AG04450 (cell line): Measurements from ENCODE around the gene TRAF4. TPM values are rescaled to one million over a fixed set of nuclear protein-coding genes. Genes with fewer than 3 reads are reported as not detected.
"Not testable (repeated sequence)": the region's sequence is repeated elsewhere in the genome, so short reads cannot be mapped to it uniquely, and the experiment has no call there.

Experiments used
- CTCF ChIA-PET: fragments of 300-600, 350-600 bp; formaldehyde crosslinking; extraction: SDS; loops from one replicate; lab custom pipeline; 2022; ENCODE audit warnings: antibody characterized with exemption, inconsistent platforms; lab: Charles Lee
- POLR2A ChIA-PET: fragments of 350-600 bp; formaldehyde crosslinking; extraction: SDS; loops from one replicate; lab custom pipeline; 2021; ENCODE audit warnings: antibody characterized with exemption, inconsistent platforms; lab: Yijun Ruan, JAX
- DNase-seq: peaks from one replicate; pipeline ENCODE4 v3.0.0-alpha.2; 2011; ENCODE audit warnings: low read depth, low spot score
- H3K27ac ChIP-seq: one replicate; pipeline ENCODE4 v1.5.1; 2012; ENCODE audit warnings: low read depth, low read length, control low read depth
- H3K27me3 ChIP-seq: one replicate; pipeline ENCODE4 v1.6.0; 2012; ENCODE audit warnings: low read length; ENCODE audit not compliant: control insufficient read depth, insufficient read depth
- H3K4me3 ChIP-seq: 2 replicates; pipeline ENCODE4 v1.5.1; 2011; ENCODE audit warnings: mild to moderate bottlenecking, low read depth, low read length, control low read depth
- H3K9me3 ChIP-seq: 2 replicates; pipeline ENCODE4 v1.5.1; 2012; ENCODE audit warnings: low read length; ENCODE audit not compliant: control insufficient read depth, insufficient read depth
- polyA plus RNA-seq: library from polyadenylated mRNA; depleted of rRNA; stranded (reverse); fragments of >200 nt; gene quantifications from 2 replicates; pipeline ENCODE4 v1.2.3, GENCODE V29; 2011
- TF ChIP-seq, protein P1 (sequence below): IDR thresholded peaks from 2 replicates; pipeline ENCODE4 v1.5.1; 2011; ENCODE audit warnings: low read depth, low read length, control low read depth, inconsistent platforms

Gene TRAF4
- polyA plus RNA-seq, 1 experiment = 26.1 TPM

DNA sequence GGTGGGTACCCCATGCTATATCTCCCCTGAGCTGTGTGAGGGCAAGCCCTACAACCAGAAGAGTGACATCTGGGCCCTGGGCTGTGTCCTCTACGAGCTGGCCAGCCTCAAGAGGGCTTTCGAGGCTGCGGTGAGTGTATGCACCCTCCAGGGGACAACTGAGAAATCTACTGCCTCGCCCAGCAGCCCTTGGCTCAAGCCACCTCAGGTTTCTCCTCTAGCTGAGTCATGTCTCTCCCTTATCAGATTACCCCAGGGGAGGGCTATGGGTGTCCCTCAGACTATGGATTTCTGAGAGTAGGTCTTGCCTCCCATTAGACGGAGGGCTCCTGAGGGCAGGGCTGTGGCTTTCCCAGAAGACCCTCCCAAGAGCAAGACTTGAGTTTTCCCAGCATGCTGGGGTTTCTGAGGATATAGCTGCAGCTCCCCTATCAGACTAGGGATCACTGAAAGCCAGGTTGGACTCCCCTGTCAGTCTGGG is 8.5 kb upstream of the TRAF4 start:
- ChIA-PET POLR2A (interaction anchor here (1.0 to 1.1 kb wide), 2 partner anchors 10 to 16 kb away, joined by 3 read pairs; partner anchors contain the start of gene RPL23A), CTCF (interaction anchor here (1.0 kb wide), 1 partner anchor 15 kb away, joined by 3 read pairs; no protein-coding TSS in a partner anchor)
- no peak overlapping the region for H3K27ac ChIP-seq
- TF ChIP-seq, protein P1, sequence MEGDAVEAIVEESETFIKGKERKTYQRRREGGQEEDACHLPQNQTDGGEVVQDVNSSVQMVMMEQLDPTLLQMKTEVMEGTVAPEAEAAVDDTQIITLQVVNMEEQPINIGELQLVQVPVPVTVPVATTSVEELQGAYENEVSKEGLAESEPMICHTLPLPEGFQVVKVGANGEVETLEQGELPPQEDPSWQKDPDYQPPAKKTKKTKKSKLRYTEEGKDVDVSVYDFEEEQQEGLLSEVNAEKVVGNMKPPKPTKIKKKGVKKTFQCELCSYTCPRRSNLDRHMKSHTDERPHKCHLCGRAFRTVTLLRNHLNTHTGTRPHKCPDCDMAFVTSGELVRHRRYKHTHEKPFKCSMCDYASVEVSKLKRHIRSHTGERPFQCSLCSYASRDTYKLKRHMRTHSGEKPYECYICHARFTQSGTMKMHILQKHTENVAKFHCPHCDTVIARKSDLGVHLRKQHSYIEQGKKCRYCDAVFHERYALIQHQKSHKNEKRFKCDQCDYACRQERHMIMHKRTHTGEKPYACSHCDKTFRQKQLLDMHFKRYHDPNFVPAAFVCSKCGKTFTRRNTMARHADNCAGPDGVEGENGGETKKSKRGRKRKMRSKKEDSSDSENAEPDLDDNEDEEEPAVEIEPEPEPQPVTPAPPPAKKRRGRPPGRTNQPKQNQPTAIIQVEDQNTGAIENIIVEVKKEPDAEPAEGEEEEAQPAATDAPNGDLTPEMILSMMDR = no peak
- no peak overlapping the region for H3K4me3 ChIP-seq
- no peak for DNase-seq
- peaks cover 7% of the 10 kb centered on the region for H3K9me3 ChIP-seq
- no peaks in the 10 kb centered on the region for H3K27me3 ChIP-seq

DNA sequence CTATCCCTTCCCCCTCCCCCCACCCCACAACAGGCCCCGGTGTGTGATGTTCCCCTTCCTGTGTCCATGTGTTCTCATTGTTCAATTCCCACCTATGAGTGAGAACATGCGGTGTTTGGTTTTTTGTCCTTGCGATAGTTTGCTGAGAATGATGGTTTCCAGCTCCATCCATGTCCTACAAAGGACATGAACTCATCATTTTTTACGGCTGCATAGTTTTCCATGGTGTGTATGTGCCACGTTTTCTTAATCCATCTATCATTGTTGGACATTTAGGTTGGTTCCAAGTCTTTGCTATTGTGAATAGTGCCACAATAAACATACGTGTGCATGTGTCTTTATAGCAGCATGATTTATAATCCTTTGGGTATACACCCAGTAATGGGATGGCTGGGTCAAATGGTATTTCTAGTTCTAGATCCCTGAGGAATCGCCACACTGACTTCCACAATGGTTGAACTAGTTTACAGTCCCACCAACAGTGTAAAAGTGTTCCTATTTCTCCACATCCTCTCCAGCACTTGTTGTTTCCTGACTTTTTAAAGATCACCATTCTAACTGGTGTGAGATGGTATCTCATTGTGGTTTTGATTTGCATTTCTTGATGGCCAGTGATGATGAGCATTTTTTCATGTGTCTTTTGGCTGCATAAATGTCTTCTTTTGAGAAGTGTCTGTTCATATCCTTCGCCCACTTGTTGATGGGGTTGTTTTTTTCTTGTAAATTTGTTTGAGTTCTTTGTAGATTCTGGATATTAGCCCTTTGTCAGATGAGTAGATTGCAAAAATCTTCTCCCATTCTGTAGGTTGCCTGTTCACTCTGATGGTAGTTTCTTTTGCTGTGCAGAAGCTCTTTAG is 7.7 kb upstream of the TRAF4 start:
- H3K27ac ChIP-seq, H3K4me3 ChIP-seq, H3K27me3 ChIP-seq, DNase-seq, H3K9me3 ChIP-seq: not testable (repeated sequence)
- ChIA-PET CTCF (interaction anchor here (1.0 kb wide), 1 partner anchor 14 kb away, joined by 3 read pairs; no protein-coding TSS in a partner anchor), POLR2A (interaction anchor here (1.0 kb wide), 1 partner anchor 17 kb away, joined by 3 read pairs; the partner anchor contains the start of gene RPL23A)

DNA sequence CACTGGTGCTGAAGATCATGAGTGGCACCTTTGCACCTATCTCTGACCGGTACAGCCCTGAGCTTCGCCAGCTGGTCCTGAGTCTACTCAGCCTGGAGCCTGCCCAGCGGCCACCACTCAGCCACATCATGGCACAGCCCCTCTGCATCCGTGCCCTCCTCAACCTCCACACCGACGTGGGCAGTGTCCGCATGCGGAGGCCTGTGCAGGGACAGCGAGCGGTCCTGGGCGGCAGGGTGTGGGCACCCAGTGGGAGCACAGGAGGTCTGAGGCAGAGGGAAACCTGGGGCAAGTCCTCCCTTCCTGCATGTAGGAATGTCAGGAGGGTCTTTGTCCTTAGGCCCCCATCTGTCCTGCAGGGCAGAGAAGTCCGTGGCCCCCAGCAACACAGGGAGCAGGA is 6.5 kb upstream of the TRAF4 start:
- DNase-seq = no peak
- Histone ChIP-seq H3K27ac (no peak overlapping the region), H3K9me3 (peaks cover 9% of the 10 kb centered on the region), H3K4me3 (no peak overlapping the region), H3K27me3 (no peaks in the 10 kb centered on the region)
- ChIA-PET POLR2A (no interaction called here), CTCF (no interaction called here)
- TF ChIP-seq, protein P1 = no peak

DNA sequence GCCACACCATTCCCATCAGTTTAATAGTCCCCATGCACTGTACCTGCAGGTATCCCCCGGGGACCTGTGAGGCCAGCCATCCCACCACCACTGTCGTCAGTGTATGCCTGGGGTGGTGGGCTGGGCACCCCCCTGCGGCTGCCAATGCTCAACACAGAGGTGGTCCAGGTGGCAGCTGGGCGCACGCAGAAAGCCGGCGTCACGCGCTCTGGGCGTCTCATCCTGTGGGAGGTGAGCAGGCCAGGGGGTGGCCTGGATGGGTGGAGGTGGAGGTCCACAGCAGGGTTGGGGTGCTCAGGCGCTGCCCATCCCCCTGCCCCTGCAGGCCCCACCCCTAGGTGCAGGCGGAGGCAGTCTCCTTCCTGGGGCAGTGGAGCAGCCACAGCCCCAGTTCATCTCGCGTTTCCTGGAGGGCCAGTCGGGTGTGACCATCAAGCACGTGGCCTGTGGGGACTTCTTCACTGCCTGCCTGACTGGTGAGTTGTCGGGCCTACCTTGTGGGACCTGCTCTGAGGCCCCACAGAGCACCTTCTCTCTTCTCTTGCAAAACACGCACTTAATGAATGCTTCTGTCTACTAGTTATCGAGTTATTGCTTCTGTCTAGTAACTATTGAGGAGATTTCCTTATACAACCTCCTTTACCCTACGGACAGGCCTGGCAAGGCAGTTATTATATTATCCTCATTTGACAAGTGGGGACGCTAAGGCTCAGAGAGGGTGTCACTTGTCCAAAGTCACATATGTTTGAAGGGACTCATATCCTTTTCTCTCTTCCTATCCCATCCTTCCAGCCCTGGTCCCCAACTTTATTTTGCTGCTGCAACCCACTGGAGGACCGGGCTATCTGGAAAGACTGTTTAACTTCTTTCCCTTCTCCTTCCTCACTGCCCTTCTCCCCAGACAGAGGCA is 5.8 kb upstream of the TRAF4 start:
- ChIA-PET POLR2A (no interaction called here), CTCF (no interaction called here)
- TF ChIP-seq, protein P1 = no peak
- DNase-seq = no peak
- H3K9me3 ChIP-seq = peaks cover 9% of the 10 kb centered on the region
- H3K27me3 ChIP-seq = no peaks in the 10 kb centered on the region
- H3K4me3 ChIP-seq = no peak overlapping the region
- no peak overlapping the region for H3K27ac ChIP-seq

DNA sequence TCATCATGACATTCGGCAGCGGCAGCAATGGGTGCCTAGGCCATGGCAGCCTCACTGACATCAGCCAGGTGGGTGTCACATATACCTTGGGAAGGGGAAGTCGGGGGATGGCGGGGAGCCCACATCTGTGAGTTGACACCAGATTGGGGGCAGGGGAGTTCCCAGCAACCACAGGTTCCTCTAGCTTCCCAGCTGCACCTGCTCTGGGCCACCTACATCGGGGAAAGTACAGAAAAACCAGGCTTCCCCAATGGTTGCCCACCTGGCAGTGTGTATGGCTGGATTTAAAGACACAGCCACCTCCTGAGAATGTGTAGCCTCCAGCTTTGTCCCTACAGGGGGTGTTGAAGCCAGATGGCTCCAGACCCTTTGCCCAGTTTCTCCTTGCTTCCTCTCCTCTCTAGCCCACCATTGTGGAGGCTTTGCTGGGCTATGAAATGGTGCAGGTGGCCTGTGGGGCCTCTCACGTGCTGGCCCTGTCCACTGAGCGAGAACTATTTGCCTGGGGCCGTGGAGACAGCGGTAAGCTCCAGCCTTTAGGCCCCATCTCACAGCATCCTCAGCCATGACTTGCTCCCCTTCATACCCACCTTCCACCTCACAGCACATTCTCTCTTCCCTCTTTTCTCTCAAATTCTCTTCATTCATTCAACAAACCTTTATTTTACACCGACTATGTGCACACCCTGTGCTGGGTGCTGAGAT is 5.0 kb upstream of the TRAF4 start:
- ChIA-PET POLR2A (interaction anchor here (1.0 kb wide), 1 partner anchor 19 kb away, joined by 3 read pairs; the partner anchor contains the start of gene RPL23A), CTCF (no interaction called here)
- DNase-seq = no peak
- H3K4me3 ChIP-seq = no peak overlapping the region
- TF ChIP-seq, protein P1 = no peak
- no peak overlapping the region for H3K27ac ChIP-seq
- no peaks in the 10 kb centered on the region for H3K27me3 ChIP-seq
- peaks cover 9% of the 10 kb centered on the region for H3K9me3 ChIP-seq
